ENCODE results near the gene B3GAT2.

B3GAT2 gene

GRCh38 chr6:70957284-70957617 lies 391 bp upstream of the B3GAT2 start:
- no peak for DNase-seq (ENCODE audit: low read depth)
- TF ChIP-seq CTCF (IDR thresholded peaks at IDR 0.05; ENCODE audit: low read depth, low read length), result no peak
- TF ChIP-seq, protein P1, sequence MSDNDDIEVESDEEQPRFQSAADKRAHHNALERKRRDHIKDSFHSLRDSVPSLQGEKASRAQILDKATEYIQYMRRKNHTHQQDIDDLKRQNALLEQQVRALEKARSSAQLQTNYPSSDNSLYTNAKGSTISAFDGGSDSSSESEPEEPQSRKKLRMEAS (IDR thresholded peaks at IDR 0.05; ENCODE audit: low read depth, low read length), result no peak
- TF ChIP-seq POLR2A (IDR thresholded peaks at IDR 0.05; ENCODE audit: extremely low read depth, insufficient read length), result no peak
- TF ChIP-seq MYC (IDR thresholded peaks at IDR 0.05; ENCODE audit: low read depth, low read length), result no peak
- H3K4me3 ChIP-seq (ENCODE audit: low read depth, low read length), result no peak overlapping the region

- no peak overlapping the region for H3K4me3 ChIP-seq (ENCODE audit: low read depth, low read length)
- no peak for DNase-seq (ENCODE audit: low read depth)
- no peak for TF ChIP-seq POLR2A (IDR thresholded peaks at IDR 0.05; ENCODE audit: extremely low read depth, insufficient read length)
- TF ChIP-seq CTCF (IDR thresholded peaks at IDR 0.05; ENCODE audit: low read depth, low read length), result no peak
- TF ChIP-seq, protein P1 (IDR thresholded peaks at IDR 0.05; ENCODE audit: low read depth, low read length), result no peak
- no peak for TF ChIP-seq MYC (IDR thresholded peaks at IDR 0.05; ENCODE audit: low read depth, low read length)
These were observed 739 bp downstream of the B3GAT2 start for GRCh38 chr6:70956191-70956450.

DNA sequence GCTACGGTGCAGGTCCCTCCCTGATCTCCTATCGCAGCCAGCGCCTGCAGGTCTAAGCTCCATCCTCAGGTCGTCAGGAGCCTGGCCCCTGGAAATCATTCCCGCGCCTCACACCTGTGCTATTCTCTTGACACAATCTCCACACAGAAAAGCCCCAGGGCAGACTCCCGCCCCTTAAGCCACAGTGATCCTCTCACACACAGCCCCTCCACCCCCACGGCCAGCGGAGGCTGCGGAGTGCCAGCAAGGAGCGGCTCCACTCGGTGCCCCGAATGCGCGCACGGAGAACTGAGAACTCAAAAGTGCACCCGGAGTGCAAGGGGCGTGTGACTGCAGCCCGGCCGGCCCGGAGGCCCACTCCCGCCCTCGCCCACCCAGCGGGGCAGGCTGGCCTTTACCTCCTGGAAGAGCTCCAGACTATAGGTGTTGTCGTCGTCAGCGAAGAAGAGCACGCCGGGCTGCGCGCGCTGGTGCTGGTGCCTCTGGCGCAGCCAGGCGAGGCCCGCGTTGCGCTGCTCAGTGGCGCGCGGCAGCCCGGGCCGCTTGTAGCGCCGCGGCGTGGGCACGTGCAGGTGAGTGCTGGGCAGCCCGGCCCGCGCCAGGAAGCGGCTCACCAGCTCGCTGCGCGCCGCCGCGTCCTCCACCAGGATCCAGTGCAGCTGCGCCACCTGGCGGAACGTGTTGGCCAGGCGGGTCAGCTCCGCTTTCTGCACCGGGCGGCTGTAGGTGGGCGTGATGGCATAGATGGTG lies 1.2 kb downstream of the B3GAT2 start:
- peak; percentile 63 for TF ChIP-seq CTCF (IDR thresholded peaks at IDR 0.05; ENCODE audit: low read depth, low read length)
- TF ChIP-seq POLR2A (IDR thresholded peaks at IDR 0.05; ENCODE audit: extremely low read depth, insufficient read length), result no peak
- TF ChIP-seq, protein P1 (IDR thresholded peaks at IDR 0.05; ENCODE audit: low read depth, low read length), result peak; percentile 73
- TF ChIP-seq MYC (IDR thresholded peaks at IDR 0.05; ENCODE audit: low read depth, low read length), result peak; percentile 42; the same call in 1 of the 2 replicates
- H3K4me3 ChIP-seq (ENCODE audit: low read depth, low read length), result no peak overlapping the region
- peak; percentile 73 for DNase-seq (ENCODE audit: low read depth)

GRCh38 chr6:70954750-70955149 lies 2.1 kb downstream of the B3GAT2 start:
- no peak for TF ChIP-seq MYC (IDR thresholded peaks at IDR 0.05; ENCODE audit: low read depth, low read length)
- no peak for TF ChIP-seq POLR2A (IDR thresholded peaks at IDR 0.05; ENCODE audit: extremely low read depth, insufficient read length)
- no peak for TF ChIP-seq CTCF (IDR thresholded peaks at IDR 0.05; ENCODE audit: low read depth, low read length)
- TF ChIP-seq, protein P1 (IDR thresholded peaks at IDR 0.05; ENCODE audit: low read depth, low read length), result no peak
- no peak for DNase-seq (ENCODE audit: low read depth)
- H3K4me3 ChIP-seq (ENCODE audit: low read depth, low read length), result no peak overlapping the region

DNA sequence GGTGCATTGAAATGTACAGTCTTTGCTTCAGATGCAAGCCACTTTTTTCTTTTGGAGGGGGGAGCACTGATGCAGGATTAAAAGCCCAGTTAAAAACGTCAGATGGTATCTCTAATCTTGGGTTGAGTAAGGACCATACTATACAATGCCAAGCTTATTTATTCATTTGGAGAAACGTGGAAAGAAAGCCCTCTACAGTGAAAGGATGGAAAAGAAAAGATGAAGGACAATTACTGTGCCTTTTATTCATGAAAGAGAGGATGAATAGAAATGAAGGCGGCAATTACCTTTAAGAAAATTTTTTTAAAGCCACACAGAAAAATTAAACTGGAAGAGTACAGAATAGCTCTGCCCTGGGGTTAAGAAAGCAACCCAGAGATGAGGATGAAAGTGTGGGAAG lies 2.7 kb downstream of the B3GAT2 start:
- TF ChIP-seq, protein P1 (IDR thresholded peaks at IDR 0.05; ENCODE audit: low read depth, low read length), result no peak
- TF ChIP-seq CTCF (IDR thresholded peaks at IDR 0.05; ENCODE audit: low read depth, low read length), result no peak
- no peak for TF ChIP-seq POLR2A (IDR thresholded peaks at IDR 0.05; ENCODE audit: extremely low read depth, insufficient read length)
- TF ChIP-seq MYC (IDR thresholded peaks at IDR 0.05; ENCODE audit: low read depth, low read length), result no peak
- no peak overlapping the region for H3K4me3 ChIP-seq (ENCODE audit: low read depth, low read length)
- DNase-seq (ENCODE audit: low read depth), result no peak
